H54 (cell line): ENCODE measurements around the gene SNAPC4.

Experiments
- DNase-seq: peaks from one replicate; pipeline ENCODE4 v3.0.0; 2011; ENCODE audit warnings: low spot score, mixed read lengths; ENCODE audit not compliant: insufficient read length
- FAIRE-seq: peaks from 3 replicates; lab custom pipeline; 2011; peaks lifted over from hg19 to GRCh38; lab: Jason Lieb, UNC
- POLR2A ChIP-seq: IDR thresholded peaks from 2 replicates; pipeline ENCODE4 v1.6.1; 2011; ENCODE audit warnings: low read depth, mild to moderate bottlenecking, low read length

The SNAPC4 gene

GRCh38 chr9:136438548-136439480 lies 38.8 kb upstream of the SNAPC4 start:
- TF ChIP-seq POLR2A = peak; percentile 41; the same call in 1 of the 2 replicates
- peak; percentile 84 for DNase-seq
- FAIRE-seq = no peak

DNA sequence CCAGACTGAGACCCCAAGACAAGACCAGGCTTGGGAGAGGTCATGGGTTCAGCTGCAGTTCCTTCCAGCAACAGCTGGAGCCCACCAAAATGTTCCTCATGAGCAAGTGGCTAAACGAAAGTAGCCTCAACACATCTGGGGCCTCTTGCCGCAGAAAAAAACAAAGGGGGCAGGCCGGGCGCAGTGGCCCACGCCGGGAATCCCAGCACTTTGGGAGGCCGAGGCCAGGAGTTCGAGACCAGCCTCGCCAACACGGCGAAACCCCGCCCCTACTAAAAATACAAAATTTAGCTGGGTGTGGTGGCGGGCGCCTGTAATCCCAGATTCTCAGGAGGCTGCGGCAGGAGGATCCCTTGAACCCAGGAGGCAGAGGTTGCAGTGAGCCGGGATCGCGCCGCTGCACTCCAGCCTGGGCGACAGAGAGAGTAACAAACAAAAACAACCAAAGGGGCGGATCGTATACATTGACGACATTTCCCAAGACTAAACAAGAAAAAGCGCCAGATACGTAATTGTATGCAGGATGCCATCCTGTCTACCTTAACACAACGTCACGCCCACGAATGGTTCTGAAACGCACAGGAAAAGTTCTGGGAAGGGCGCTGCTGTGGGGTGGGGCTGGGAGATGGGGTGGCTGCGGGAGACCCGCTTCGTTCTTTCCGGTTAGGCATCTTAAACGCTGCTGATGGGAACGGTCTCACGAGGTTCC lies 38.0 kb upstream of the SNAPC4 start:
- TF ChIP-seq POLR2A = no peak
- no peak for DNase-seq
- FAIRE-seq = no peak

DNA sequence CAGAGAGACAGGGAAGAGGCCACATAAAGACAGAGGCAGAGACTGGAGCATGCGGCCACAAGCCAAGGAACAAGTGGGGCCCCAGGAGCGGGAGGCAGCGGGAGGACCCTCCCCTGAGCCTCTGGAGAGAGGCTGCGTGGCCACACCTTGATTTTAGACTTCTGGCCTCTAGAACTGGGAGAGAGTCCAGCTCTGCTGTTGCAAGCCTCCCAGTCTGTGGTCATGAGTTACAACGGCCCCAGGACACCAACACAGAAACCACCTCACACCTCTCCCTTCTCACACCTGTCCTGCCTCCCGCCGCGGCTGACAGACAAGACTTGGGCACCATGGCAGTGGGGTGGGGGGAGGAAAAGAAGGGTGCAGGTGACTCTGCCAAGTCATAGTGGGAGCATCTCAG lies 37.5 kb upstream of the SNAPC4 start:
- no peak for TF ChIP-seq POLR2A
- no peak for FAIRE-seq
- no peak for DNase-seq

GRCh38 chr9:136436055-136436634 lies 36.2 kb upstream of the SNAPC4 start:
- FAIRE-seq = no peak
- no peak for TF ChIP-seq POLR2A

GRCh38 chr9:136434580-136435169 lies 34.7 kb upstream of the SNAPC4 start:
- DNase-seq (no peak), FAIRE-seq (no peak)
- no peak for TF ChIP-seq POLR2A

More at GRCh38 chr9:136436055-136436634, 36.2 kb upstream of the SNAPC4 start:
- DNase-seq = no peak

- TF ChIP-seq POLR2A = no peak
- FAIRE-seq = no peak
- DNase-seq = no peak
Observed at GRCh38 chr9:136433849-136434579, 34.0 kb upstream of the SNAPC4 start.

DNA sequence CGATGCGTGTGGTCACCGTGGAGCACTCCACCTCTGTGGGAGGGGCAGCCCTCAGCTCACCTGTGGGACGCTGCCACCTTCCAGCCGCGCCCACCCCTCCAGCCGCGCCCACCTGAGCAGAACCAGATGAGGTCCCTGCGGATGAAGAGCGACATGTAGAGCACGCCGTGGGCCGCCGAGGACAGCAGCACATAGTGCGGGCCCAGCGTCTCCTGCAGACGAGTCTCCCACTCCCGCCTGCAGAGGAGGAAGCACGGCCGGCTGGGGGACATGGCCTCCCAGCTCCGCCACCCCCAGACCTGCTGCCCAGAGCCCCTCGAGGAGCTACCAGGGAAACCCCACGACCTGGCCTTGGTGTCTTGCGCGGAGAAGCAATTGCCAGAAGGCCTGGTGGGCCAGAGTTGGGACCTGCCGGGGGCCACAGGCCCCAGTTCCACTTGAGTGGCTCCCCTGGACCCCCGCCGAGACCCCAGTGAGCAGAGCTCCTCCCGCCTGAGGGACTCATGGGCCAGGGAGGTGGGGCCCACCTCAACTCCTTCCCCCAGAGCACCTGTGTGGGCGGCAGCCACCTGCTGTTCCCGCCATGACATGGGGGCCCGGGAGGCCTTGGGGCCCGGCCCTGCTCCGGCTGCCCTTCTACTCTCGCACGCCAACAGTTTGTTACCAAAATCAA lies 33.2 kb upstream of the SNAPC4 start:
- no peak for FAIRE-seq
- no peak for DNase-seq
- no peak for TF ChIP-seq POLR2A

- no peak for FAIRE-seq
- no peak for TF ChIP-seq POLR2A
- no peak for DNase-seq
Observed at GRCh38 chr9:136432591-136432990, 32.6 kb upstream of the SNAPC4 start.

- no peak for FAIRE-seq
- DNase-seq = no peak
- TF ChIP-seq POLR2A = no peak
Observed at GRCh38 chr9:136431782-136432350, 31.9 kb upstream of the SNAPC4 start.

- FAIRE-seq = no peak
- no peak for TF ChIP-seq POLR2A
- DNase-seq = no peak
Observed at GRCh38 chr9:136430588-136431234, 30.7 kb upstream of the SNAPC4 start.

GRCh38 chr9:136429683-136430491 lies 29.9 kb upstream of the SNAPC4 start:
- DNase-seq (no peak), FAIRE-seq (no peak)
- TF ChIP-seq POLR2A = no peak
